Lung microvascular endothelial cell (primary cell): ENCODE results near the gene PROX1. TPM values are rescaled to one million over a fixed set of nuclear protein-coding genes. Genes with fewer than 3 reads are reported as not detected.

Experiments
- DNase-seq, 2 donors: peaks; one replicate each; pipeline versions ENCODE4 v3.0.0 to v3.0.0-alpha.2; 2010; ENCODE audit warnings: low read depth in 2 of 2
- total RNA-seq: library from RNA; depleted of rRNA; stranded (reverse); fragments of >200 nt; gene quantifications from 2 replicates; pipeline ENCODE4 v1.2.1, GENCODE V29; 2014

The PROX1 gene
- total RNA-seq: 52.3 and 86.7 TPM in 2 replicates

GRCh38 chr1:213987927-213988506, at the start of gene PROX1:
Gene PROX1 (plus strand): TSS chr1:213987973. CDS start chr1:213996536, 8,563 bp downstream.
- DNase-seq: peak in 1 of 2 donors; percentile 51

DNA sequence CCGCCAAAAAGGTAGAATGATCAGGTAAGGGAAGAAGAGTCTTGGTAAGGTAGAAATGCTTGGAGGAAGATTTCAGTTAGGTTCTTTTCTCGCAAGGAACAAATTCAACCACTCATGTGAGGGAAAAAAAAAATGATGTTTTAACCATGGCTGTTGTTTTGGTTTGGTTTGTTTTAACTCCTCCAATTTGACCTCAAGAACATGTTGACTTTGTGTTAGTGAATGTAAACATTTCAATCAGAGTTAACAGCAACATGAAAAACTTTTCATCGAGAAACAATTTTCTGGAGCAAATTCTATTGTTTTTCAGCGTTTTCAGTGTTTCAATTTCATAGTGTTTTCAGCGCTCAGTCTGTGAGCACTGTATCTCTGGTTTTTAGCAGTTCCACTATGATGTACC, 49.0 kb upstream of the PROX1 start:
- DNase-seq: no peak

DNA sequence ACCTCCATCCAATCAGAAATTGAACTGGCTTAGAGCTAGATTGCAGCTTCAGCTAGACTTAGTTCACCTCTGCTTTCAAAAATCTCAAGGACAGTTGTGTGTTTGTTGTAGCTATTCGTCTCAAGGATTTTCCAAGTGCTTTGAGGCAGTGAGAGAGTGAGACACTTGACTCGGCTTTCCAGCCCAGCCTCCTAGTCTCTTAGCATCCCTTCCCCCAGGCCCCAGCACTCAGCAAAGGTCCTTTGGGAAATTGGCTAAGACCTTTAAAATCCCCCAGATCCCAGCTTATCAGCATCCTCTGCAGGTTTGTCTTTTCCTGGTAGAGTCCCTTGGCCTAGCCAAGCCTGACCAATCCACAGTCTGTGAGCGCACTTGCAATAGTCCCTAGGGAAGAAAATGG, 47.9 kb upstream of the PROX1 start:
- no peak for DNase-seq

- no peak for DNase-seq
Measured at GRCh38 chr1:213940947-213941346, 46.8 kb upstream of the PROX1 start.

DNA sequence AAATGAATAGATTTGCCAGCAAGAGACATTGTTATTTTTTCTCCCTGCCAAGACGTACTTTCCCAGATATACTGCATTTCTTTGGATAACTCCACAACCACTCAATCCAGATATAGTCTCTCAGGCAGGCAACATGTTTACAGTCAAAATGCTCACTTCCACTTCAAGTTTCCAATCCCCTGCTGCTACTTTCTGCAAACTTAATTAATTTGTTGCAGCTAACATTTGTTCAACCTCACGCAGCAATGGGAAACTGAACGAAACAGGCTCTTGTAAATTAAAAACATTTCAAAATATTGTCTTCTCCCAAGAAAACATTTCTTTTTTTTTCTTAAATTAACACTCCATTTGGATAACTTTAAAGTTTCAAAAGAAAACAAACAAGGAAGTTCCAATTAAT, 45.7 kb upstream of the PROX1 start:
- no peak for DNase-seq

DNA sequence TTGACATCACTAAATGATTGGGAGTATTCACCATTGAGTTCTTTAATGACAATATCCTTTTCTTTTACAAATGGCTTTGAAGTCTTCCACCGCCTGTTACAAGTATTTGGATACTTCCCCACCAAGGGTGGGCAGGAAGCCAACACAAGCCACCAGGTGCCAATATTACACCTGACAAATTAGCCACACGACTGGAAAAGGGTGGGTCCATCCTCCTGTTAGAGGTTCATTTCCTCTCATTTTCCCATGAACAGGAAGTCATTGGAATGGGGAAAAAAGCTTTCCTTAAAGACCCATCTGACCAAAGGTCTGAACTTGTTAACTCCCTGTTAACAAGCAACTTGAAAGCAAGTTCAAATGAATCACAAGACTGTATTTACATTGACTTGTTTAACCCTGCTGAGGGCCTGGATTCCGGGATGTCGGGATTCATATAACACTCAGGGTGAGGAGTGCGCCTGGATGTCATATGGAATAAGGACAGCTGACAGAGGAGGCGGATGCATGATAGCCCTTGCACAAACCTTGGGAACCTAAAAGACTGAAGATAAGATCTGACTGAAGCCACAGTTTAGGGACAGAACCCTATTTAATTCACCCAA, 40.5 kb upstream of the PROX1 start:
- DNase-seq: no peak

GRCh38 chr1:213951876-213952275, 35.9 kb upstream of the PROX1 start:
- DNase-seq: no peak

GRCh38 chr1:213953806-213954205, 34.0 kb upstream of the PROX1 start:
- peak in 1 of 2 donors; percentile 67 for DNase-seq

- DNase-seq: no peak
Measured at GRCh38 chr1:213956295-213956770, 31.4 kb upstream of the PROX1 start.

DNA sequence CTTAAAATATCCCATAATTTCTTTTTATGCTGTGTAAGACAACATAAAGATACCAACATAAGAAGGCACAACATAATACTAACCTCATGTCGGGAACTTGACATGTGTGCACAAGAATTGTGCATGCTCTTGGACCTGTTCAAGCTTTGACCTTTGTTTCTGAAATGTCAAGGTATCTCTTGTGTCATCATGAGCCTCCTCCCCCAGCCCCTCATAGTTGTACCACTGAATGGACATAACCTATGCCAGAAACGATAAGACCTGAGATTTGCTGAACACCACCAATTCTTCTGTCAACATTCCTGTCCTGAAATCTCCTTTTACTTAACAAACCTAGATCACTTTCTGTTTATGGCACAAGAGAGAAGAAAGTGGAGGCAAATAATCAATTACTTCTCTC, 29.4 kb upstream of the PROX1 start:
- DNase-seq: no peak

GRCh38 chr1:213960963-213961362, 26.8 kb upstream of the PROX1 start:
- DNase-seq: no peak

DNA sequence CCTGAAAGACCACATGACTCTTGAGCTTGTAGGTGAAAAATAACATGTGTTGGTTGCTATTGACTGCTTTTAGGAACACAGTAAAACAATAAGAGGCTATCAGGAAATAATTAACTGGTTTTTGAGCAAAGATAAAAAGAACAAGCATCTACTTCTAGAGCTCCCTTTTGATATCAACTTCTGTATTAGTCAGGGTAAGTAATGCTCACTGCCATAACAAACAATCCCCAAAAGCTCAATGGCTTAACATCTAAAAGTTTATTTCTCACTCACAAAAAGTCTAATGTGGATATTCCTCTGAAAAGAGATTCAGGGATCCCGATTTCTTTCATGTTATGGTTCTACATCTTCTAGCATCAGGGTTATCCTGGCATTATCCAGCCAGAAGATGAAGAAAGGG, 25.3 kb upstream of the PROX1 start:
- no peak for DNase-seq

GRCh38 chr1:213966122-213966521, 21.7 kb upstream of the PROX1 start:
- no peak for DNase-seq

GRCh38 chr1:213968146-213968825, 19.5 kb upstream of the PROX1 start:
- DNase-seq: no peak

GRCh38 chr1:213969958-213970555, 17.7 kb upstream of the PROX1 start:
- DNase-seq: no peak

DNA sequence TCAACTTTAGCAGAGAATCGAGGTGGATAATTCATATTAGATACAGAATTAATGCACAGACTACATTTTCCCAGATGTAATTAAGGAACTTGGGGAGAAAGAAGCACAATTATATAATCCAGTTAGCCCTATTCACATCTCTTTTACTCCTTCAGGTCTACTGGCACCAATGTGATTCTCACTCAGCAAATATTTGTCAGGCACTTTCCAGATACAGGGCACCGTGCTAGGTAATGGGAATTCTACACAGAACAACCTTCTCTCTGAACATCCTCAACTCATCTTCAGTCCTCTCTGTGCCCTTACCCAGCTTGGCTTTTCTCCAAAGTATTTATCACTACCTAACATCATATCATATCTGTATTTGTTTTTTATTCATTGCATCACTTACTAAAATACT, 15.6 kb upstream of the PROX1 start:
- no peak for DNase-seq

GRCh38 chr1:213973129-213973528, 14.6 kb upstream of the PROX1 start:
- DNase-seq: no peak

- DNase-seq: no peak
Measured at GRCh38 chr1:213976665-213977485, 10.9 kb upstream of the PROX1 start.

DNA sequence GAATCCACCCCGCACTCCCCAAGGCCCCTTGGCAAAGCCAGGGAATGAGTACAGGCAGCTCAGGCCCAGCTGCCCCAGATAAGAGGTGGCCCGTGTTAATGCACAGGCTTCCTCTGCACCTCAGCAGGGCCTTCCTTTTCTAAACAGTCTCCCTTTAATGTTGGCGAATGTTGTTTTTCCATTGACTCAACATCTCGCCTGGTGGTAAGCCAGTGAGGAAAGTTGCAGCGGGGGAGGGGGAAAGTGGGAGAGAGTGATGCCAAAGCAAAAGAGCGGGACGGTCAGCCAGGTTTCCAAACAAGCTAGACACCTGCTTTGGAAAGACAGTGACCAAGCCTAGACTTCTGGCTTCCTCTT, 10.3 kb upstream of the PROX1 start:
- peak in 1 of 2 donors; percentile 97 for DNase-seq

DNA sequence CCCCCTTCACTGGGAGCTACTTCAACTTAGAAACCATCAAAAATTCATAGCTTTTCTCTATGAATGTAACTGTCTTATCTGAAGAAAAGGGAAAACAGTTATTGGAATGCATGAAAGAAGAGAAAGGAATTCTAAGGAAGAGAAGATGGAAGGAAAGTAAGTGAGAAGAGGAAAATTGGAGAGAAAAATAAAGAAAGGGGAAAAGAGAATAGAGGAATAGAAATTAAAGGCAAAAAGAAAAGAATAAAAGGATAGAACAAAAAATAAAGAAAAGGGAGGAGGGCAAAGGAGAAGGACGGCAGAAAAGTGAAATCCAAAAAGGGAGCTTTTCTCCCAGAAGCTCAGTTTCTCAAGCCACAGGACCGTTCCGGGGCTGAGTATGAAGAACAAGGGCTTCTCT, 9.9 kb upstream of the PROX1 start:
- DNase-seq: no peak

- DNase-seq: no peak
Measured at GRCh38 chr1:213979751-213980586, 7.8 kb upstream of the PROX1 start.
